Tibial nerve (tissue), 4 donors: ENCODE results near the gene ACSM3.

Experiments used
- EP300 ChIP-seq, 2 donors: sonication (generic); formaldehyde crosslinking; IDR thresholded peaks; one replicate each; pipeline ENCODE4 v1.6.1; 2017; ENCODE audit warnings: antibody characterized with exemption in 2 of 2, mild to moderate bottlenecking in 1 of 2
- POLR2A ChIP-seq, 2 donors: fragments of 450-650 bp; IDR thresholded peaks; one replicate each; pipeline ENCODE4 v1.6.1; 2017; ENCODE audit warnings: antibody characterized with exemption in 2 of 2, mild to moderate bottlenecking in 2 of 2, moderate library complexity in 2 of 2
- TF ChIP-seq, protein P1 (sequence below), 5 experiments: fragments of 200-600 bp in 3 of 5; fragments of 450-650 bp in 2 of 5; sonication (generic) in 3 of 5; IDR thresholded peaks; one replicate each; pipeline ENCODE4 v1.5.1; 2016 to 2019; ENCODE audit warnings: antibody characterized with exemption in 5 of 5, mild to moderate bottlenecking in 3 of 5, moderate library complexity in 2 of 5

DNA sequence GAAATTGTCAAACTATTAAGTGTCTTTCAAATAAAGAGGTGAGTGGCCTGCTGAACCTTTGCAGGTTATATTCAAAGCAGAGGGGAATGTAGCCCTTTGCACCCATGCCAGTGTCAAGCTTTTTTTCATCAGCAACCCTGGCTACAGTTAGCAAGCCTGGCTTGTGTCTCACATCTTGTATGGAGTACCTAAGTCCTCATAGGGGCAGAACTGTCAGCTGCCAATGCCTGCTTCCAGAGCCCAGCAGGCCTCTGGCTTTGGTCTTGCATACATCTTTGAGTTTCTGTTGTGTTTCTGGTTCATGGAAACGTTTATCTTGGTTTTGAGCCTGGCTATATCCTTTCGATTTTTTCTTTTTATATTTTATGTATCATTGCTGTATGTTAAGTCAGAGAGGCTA is 69.3 kb downstream of the ACSM3 start:
- TF ChIP-seq, protein P1, sequence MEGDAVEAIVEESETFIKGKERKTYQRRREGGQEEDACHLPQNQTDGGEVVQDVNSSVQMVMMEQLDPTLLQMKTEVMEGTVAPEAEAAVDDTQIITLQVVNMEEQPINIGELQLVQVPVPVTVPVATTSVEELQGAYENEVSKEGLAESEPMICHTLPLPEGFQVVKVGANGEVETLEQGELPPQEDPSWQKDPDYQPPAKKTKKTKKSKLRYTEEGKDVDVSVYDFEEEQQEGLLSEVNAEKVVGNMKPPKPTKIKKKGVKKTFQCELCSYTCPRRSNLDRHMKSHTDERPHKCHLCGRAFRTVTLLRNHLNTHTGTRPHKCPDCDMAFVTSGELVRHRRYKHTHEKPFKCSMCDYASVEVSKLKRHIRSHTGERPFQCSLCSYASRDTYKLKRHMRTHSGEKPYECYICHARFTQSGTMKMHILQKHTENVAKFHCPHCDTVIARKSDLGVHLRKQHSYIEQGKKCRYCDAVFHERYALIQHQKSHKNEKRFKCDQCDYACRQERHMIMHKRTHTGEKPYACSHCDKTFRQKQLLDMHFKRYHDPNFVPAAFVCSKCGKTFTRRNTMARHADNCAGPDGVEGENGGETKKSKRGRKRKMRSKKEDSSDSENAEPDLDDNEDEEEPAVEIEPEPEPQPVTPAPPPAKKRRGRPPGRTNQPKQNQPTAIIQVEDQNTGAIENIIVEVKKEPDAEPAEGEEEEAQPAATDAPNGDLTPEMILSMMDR (IDR thresholded peaks at IDR 0.05) = no peak
- TF ChIP-seq EP300 (IDR thresholded peaks at IDR 0.05) (no peak), POLR2A (IDR thresholded peaks at IDR 0.05) (no peak)
